Measurements from ENCODE around the gene FCHSD2. TPM values are rescaled to one million over a fixed set of nuclear protein-coding genes. Genes with fewer than 3 reads are reported as not detected.

FCHSD2 gene
- total and polyA plus RNA-seq, 2 donors (not counting 1 experiment from before 2014, with no cell fraction given), result 113 to 189 TPM

GRCh38 chr11:72974487-72975205 is 167.5 kb downstream of the FCHSD2 start:
- no peak overlapping the region for H3K9ac ChIP-seq (ENCODE audit: low read length)
- ATAC-seq (ENCODE audit: low read depth) (no peak), DNase-seq (no peak)
- H3K36me3 ChIP-seq (replicated peaks in 1 of 2; ENCODE audit: control extremely low read depth in 1 of 2, control insufficient read depth in 1 of 2, extremely low read depth in 1 of 2, insufficient read depth in 2 of 2, low read length in 1 of 2), result peaks cover 4 to 78% of the 10 kb centered on the region in 2 experiments
- Mint-ChIP-seq H3K9me3 (ENCODE audit: insufficient read depth) (peaks cover 5% of the 10 kb centered on the region), H3K27ac (peak overlapping the region; percentile 32), H3K4me3 (no peak overlapping the region), H3K4me1 (peaks cover 67% of the 10 kb centered on the region), H3K27me3 (no peaks in the 10 kb centered on the region)
- no peak overlapping the region for H3K4me3 ChIP-seq (ENCODE audit: control extremely low read depth in 1 of 5, extremely low read depth in 1 of 5, insufficient read depth in 1 of 5, low read depth in 2 of 5, low read length in 4 of 5)
- ChIA-PET CTCF (interaction anchor here (0.8 kb wide), 1 partner anchor 50 kb away, joined by 3 read pairs; no protein-coding TSS in a partner anchor), POLR2A (no interaction called here)
- no peaks in the 10 kb centered on the region for H4K20me1 ChIP-seq (ENCODE audit: control insufficient read depth, insufficient read depth, low read length, poor library complexity, severe bottlenecking)
- H3K79me2 ChIP-seq (ENCODE audit: control insufficient read depth, insufficient read depth, low read length), result peaks cover 93% of the 10 kb centered on the region
- intact Hi-C loops (cut with micrococcal nuclease), result no loop called here
- TF ChIP-seq CTCF (IDR thresholded peaks at IDR 0.05), result no peak
- no peak for TF ChIP-seq EZH2 (IDR thresholded peaks at IDR 0.05; ENCODE audit: borderline replicate concordance, insufficient read depth, low read depth, low read length, poor library complexity, severe bottlenecking)
- no peak overlapping the region for H2AFZ ChIP-seq (ENCODE audit: insufficient read depth, low read depth, low read length, poor library complexity, severe bottlenecking)
- H3K4me2 ChIP-seq (replicated peaks; ENCODE audit: low read depth, low read length, poor library complexity, severe bottlenecking), result no peak overlapping the region
- H3K4me1 ChIP-seq (ENCODE audit: control insufficient read depth in 2 of 2, insufficient read depth in 2 of 2, low read length in 2 of 2), result peaks cover 19 to 26% of the 10 kb centered on the region in 2 donors
- no CpG with 5 or more reads among the region's 3 CpGs for WGBS (ENCODE audit: insufficient coverage)
- peaks cover 0 to 10% (median 8%) of the 10 kb centered on the region in 3 donors for H3K9me3 ChIP-seq (ENCODE audit: control extremely low read depth in 1 of 3, control insufficient read depth in 2 of 3, insufficient read depth in 1 of 3, low read length in 2 of 3)
- no peaks in the 10 kb centered on the region for H3K27me3 ChIP-seq (replicated peaks in 1 of 4; ENCODE audit: control extremely low read depth in 1 of 4, control insufficient read depth in 3 of 4, insufficient read depth in 4 of 4, low read length in 3 of 4)
- H3K27ac ChIP-seq (ENCODE audit: low read length in 2 of 2), result peak overlapping the region in 1 of 2 donors; percentile 45

GRCh38 chr11:72972496-72973128 is 169.5 kb downstream of the FCHSD2 start:
- no peak for ATAC-seq (ENCODE audit: low read depth)
- Mint-ChIP-seq H3K9me3 (ENCODE audit: insufficient read depth) (peaks cover 3% of the 10 kb centered on the region), H3K27me3 (no peaks in the 10 kb centered on the region), H3K27ac (peak overlapping the region; percentile 15), H3K4me3 (no peak overlapping the region), H3K4me1 (peaks cover 63% of the 10 kb centered on the region)
- Histone ChIP-seq H3K36me3 (replicated peaks in 1 of 2; ENCODE audit: control extremely low read depth in 1 of 2, control insufficient read depth in 1 of 2, extremely low read depth in 1 of 2, insufficient read depth in 2 of 2, low read length in 1 of 2) (peaks cover 9 to 77% of the 10 kb centered on the region in 2 experiments), H2AFZ (ENCODE audit: insufficient read depth, low read depth, low read length, poor library complexity, severe bottlenecking) (no peak overlapping the region), H3K4me3 (ENCODE audit: control extremely low read depth in 1 of 5, extremely low read depth in 1 of 5, insufficient read depth in 1 of 5, low read depth in 2 of 5, low read length in 4 of 5) (no peak overlapping the region), H3K27me3 (replicated peaks in 1 of 4; ENCODE audit: control extremely low read depth in 1 of 4, control insufficient read depth in 3 of 4, insufficient read depth in 4 of 4, low read length in 3 of 4) (no peaks in the 10 kb centered on the region), H3K9ac (ENCODE audit: low read length) (no peak overlapping the region), H3K9me3 (ENCODE audit: control extremely low read depth in 1 of 3, control insufficient read depth in 2 of 3, insufficient read depth in 1 of 3, low read length in 2 of 3) (peaks cover 0 to 5% (median 3%) of the 10 kb centered on the region in 3 donors), H4K20me1 (ENCODE audit: control insufficient read depth, insufficient read depth, low read length, poor library complexity, severe bottlenecking) (no peaks in the 10 kb centered on the region), H3K4me2 (replicated peaks; ENCODE audit: low read depth, low read length, poor library complexity, severe bottlenecking) (no peak overlapping the region), H3K79me2 (ENCODE audit: control insufficient read depth, insufficient read depth, low read length) (peaks cover 95% of the 10 kb centered on the region), H3K4me1 (ENCODE audit: control insufficient read depth in 2 of 2, insufficient read depth in 2 of 2, low read length in 2 of 2) (peaks cover 19 to 26% of the 10 kb centered on the region in 2 donors), H3K27ac (ENCODE audit: low read length in 2 of 2) (peak overlapping the region in 1 of 2 donors; percentile 56)
- intact Hi-C loops (cut with micrococcal nuclease), result no loop called here
- TF ChIP-seq EZH2 (IDR thresholded peaks at IDR 0.05; ENCODE audit: borderline replicate concordance, insufficient read depth, low read depth, low read length, poor library complexity, severe bottlenecking) (no peak), CTCF (IDR thresholded peaks at IDR 0.05) (no peak)
- no peak for DNase-seq
- ChIA-PET POLR2A (no interaction called here), CTCF (interaction anchor here (0.7 kb wide), 1 partner anchor 207 kb away, joined by 3 read pairs; no protein-coding TSS in a partner anchor)
- no CpG with 5 or more reads among the region's 6 CpGs for WGBS (ENCODE audit: insufficient coverage)

All from B cell (primary cell).